GM12872 (cell line): ENCODE results near the gene METTL25B.

Experiments used
- CTCF ChIP-seq: IDR thresholded peaks from 3 replicates; pipeline ENCODE4 v1.5.1; 2011; ENCODE audit warnings: low read depth, mild to moderate bottlenecking, low read length, moderate library complexity; ENCODE audit not compliant: insufficient read depth

METTL25B gene

GRCh38 chr1:156707417-156708217 is 20.7 kb upstream of the METTL25B start:
- no peak for TF ChIP-seq CTCF

- TF ChIP-seq CTCF: no peak
These were observed 20.0 kb upstream of the METTL25B start for GRCh38 chr1:156708218-156708661.

GRCh38 chr1:156709031-156709430 is 19.2 kb upstream of the METTL25B start:
- TF ChIP-seq CTCF: no peak

- no peak for TF ChIP-seq CTCF
These were observed 18.3 kb upstream of the METTL25B start for GRCh38 chr1:156709757-156710489.

GRCh38 chr1:156711011-156711817 is 17.1 kb upstream of the METTL25B start:
- TF ChIP-seq CTCF: no peak

GRCh38 chr1:156712626-156713025 is 15.6 kb upstream of the METTL25B start:
- TF ChIP-seq CTCF: no peak

GRCh38 chr1:156714830-156715229 is 13.4 kb upstream of the METTL25B start:
- TF ChIP-seq CTCF: no peak
